Measurements from ENCODE around the gene PCDH8.

PCDH8 gene

DNA sequence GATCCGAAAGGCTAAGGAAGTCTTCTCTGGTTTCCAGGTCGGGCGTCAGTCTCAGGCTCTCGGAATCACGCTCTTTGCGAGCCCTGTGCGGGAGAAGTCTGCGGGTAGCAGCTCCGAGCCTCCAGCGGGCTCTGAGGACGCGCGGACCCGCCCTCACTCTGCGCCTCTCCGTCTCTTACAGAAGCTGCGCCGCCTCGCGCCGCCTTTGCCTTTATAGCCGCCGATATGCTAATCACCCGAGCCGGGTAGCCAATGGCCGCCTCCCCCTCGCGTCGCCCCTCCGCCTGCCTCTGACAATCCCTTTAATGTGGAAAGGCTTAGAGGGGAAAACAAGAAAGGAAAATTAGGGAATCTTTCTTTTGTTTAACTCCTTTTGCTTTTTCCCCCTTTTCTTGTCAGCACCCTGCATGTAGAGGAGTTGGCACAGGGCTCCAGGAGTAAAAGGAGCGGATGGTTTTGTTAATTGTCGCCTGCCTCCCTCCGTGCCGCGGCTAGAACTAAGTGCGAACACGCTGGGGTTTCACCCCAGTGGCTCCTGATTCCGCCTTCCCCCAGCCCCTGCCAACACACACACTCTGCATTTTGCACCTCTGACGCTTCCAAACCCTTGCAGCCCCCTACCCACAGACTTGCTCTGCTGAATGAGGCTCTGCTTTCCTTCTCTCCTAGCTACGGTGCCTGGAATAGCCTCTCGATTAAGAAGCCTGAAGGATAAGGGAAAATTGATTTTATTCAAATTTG, at the start of gene PCDH8:
Gene PCDH8, minus strand, starts transcription at position 186 of the 741 bp plus-strand sequence. CDS start 204 bp downstream, outside the sequence.
- peak; percentile 87 for DNase-seq

- peak; percentile 49 for DNase-seq
Observed at GRCh38 chr13:52896827-52897659, 48.6 kb upstream of the PCDH8 start.

DNA sequence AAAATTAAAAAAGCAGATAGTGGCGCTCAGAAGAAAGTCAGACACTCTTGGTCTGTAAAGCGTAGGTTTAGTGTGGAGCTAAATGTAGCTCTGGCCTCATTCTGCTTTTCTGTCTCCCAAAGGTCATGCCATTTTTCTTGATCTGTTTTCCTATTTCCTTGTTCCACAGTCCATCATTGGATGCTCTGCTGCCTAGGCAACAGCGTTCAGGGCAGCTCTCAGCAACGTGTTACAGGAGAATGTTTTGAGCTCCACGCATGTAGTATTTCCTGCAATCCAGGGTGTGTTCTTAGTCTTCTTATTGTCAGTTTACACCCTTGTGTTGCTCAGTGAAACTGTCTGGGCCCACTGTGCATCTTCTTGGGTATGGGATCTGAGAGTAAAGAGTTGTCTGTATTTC, 46.0 kb upstream of the PCDH8 start:
- DNase-seq: no peak

DNA sequence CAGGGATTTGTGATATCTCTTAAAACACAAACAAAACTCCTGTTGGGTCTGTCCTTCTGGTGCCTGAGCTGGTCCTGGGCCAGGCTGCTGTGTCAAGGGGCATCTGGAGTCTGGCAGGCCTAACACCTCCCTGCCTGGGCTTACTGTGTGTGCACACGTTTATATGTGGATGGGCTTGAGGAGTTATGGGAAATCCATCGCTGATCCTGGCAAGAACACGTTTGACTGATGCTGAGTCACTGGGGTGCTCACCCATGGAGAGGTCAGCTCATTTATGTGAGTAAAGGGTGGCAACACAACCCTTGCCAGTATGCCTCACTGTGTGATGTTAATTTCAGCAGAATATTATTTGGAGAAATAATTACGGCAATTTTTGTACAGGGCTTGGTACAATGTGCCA, 44.5 kb upstream of the PCDH8 start:
- DNase-seq: no peak

DNA sequence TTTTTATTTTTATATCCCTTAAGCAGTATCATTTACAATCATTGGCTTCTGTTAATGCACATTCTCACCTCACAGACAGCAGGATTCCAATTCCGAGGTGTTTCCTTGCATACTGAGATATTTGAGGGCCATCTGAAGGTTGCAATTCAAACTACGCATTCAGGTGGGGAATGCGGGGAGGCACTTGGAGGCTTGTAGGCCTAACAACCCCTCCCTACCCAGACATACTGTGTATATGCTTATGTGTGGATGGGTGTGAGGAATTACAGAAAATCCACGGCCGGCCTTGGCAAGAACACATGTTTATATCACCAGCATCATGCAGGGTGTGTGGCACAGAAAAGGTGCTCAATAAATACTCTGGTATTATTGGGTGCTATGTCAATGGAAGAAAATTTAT, 43.3 kb upstream of the PCDH8 start:
- DNase-seq: no peak

- DNase-seq: no peak
Observed at GRCh38 chr13:52887165-52887564, 38.7 kb upstream of the PCDH8 start.

DNA sequence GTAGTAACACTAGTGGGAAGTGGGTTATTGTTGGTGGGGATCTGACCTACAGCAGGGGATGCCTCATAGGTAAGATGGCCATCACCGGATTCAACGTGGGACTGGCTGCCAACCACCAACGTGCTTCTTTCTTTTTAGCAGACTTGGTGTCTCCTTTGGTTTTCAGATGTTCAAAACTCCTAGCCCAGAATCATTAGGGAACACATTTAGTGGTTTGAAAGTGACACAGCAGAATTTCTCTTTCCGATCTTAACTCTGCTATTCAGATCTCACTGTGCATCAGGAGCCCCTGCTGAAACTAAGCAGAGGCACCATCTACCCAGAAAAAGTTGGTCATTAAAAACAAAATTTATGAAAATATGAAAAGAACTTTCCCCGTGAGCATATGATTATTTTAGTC, 36.7 kb upstream of the PCDH8 start:
- no peak for DNase-seq

DNA sequence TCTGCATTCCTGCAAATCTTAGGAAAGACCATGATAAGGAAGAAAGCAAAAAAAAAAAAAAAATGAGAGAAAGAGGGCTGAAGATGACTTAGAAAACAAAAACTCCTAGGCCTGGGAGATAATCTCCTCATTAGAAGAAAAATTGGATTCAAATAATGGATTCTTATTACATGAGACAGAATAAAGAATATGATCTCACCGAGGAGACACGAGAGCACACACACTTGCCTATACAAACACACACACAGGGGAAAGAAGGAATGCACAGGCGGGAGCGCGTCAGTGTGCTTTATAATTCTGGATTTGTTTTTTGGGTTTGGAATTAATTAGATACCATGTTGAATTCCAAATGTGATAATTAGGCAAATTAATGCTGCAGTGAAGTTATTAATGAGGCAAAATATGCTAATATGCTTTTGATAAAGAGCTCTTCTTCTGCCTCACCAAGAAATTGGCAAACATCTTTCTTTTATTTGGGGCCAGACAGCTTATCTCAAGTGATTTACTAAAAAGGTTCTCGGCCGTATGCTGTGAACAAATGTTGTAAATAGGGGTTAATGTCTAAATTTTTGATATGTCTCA, 36.1 kb upstream of the PCDH8 start:
- no peak for DNase-seq

GRCh38 chr13:52882785-52883184, 34.3 kb upstream of the PCDH8 start:
- no peak for DNase-seq

DNA sequence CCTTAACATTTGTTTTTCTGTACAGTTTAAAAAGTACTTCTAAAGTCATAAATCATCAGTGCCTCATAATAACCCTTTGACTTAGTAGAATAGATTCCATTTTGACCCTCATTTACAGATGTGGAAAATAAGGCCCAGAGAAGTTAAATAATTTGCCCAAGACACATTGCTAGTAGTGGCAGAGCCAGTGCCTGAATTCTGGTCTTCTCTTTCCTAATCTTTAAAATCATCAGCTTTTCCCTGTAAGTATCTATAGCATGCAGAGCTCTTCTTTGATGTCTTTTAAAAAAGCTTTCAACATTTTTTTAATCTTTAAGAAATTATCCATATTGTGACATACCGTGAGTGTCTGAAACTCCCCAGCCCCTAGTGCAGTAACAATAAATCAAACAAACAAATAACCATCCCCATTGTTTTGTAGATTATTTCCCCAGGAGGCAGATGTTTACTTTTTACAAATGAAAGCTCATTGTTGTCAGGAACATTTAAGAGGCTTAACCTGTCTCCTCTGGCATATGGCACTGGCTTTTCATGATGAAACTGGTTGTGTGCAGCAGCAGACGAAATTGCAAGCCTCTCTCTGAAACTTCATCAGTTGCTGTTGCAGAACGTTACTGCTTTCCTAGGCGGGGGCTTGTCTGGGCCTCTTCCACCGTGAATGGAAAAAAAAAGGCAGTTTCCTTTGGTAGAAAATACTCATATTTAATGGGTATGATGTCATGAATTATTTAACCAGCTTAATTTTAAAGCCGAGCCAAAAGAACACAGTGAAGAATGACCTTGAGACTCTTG, 31.7 kb upstream of the PCDH8 start:
- peak; percentile 69 for DNase-seq

DNA sequence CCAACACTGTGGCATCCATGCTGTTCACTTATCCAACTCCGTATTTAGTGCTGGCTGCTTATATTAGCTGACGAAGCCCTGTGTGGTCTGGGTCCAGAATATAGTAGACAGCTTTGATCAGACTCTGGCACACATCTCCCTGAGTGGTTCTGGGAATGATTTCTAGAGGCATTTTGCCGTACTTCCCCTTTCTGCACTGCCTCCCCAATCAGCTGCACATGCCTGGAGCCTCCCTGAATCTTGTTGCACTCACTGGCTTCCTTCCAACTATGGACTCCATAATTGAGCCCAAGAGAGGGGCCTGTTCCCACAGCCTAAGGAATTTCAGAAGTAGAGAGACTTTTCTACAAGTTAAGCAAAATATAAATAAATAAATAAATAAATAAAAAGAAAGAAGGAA, 30.4 kb upstream of the PCDH8 start:
- DNase-seq: no peak

DNA sequence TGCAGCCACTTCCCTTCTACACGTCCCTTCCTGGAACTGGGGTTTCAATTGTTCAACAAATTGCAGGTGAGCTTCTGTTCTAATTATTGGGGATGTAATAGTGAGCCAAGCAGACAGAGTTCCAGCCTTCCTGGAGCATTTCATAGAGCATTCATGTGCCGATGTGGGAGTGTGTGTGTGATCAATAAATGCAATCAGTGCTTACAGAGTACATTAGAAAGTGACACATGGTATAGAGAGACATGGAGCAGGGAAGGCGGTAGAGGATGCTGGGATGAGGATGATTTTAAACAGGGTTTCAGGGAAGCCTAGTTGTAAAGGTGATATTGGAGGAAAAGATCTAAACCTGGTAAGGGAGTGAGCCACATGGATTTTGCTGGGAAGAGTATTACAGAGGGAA, 21.7 kb upstream of the PCDH8 start:
- no peak for DNase-seq

- DNase-seq: no peak
Observed at GRCh38 chr13:52869621-52870020, 21.2 kb upstream of the PCDH8 start.

DNA sequence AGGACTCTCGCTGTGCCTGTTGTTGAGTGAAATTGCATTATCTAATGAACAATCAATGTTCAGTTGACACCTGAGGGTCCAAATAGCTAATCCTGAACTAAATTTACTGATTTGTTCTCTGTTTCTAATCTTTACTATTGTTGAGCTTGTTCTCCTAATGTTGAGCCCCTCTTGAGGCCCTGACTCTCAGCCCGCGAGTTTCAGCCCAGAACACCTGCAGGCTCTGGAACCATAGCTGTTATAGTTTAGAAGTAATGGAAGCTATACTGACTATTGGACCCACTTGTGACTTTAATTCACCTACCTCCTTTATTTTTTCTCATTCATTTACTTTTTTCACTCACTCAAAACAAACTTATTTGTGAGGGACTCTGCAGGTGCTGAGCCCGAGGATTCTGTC, 20.6 kb upstream of the PCDH8 start:
- DNase-seq: no peak

DNA sequence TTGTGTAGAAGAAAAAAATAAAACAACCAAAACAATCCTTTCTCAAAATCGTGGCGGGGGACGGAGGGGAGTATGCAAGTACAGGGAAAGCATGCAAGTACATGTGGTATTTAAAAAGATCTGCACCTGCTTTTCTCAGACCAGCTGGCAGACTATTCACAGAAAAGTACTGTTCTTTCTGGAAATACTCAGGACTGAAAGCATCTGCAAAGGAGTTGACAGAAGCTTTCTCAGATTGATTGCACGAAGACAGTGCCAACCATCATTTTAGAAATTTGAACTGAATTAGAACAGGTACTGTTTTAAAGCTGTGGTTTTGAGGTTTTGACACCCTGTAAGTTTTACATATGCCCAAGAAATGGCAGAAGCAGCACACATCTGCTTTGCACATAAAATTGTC, 19.8 kb upstream of the PCDH8 start:
- no peak for DNase-seq

DNA sequence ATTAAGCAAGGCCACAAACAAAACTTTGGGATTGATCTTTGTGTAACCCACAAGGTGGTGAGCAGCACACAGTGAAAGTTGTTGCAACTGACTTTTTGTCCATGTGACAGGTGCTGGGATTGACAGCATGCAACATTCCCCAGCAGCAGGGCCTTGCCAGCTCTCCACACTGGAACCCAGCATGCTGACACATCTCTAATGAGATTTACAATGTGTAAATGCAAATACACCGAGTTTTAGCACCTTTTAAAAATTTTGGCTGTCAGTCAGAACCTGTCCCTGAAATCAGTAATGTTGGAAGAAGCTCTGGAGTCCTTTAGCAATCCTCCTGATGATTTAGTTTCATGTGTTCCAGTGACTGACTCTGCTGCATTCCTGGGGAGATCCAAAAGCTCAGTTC, 16.5 kb upstream of the PCDH8 start:
- no peak for DNase-seq

GRCh38 chr13:52862358-52863206, 14.1 kb upstream of the PCDH8 start:
- peak; percentile 42 for DNase-seq

DNA sequence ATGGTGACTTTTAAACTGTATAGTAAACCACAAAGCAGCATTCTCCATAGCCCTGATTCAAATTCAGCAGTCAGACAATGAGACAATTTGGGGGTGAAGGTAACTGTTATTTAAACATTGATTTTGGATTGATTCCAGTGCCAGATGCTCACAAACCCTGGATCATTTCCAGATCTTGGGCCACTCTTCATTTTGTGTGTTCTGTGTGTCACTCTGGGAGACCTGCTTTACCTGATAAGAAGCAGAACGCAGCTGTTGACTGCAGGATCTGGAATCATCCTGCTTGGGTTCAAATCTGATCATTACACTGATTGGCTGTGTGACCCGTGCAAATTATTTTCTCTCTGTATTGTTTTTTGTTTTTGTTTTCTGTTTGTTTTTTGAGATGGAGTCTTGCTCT, 4.0 kb upstream of the PCDH8 start:
- DNase-seq: no peak

GRCh38 chr13:52851137-52851962, 2.9 kb upstream of the PCDH8 start:
- DNase-seq: no peak

DNA sequence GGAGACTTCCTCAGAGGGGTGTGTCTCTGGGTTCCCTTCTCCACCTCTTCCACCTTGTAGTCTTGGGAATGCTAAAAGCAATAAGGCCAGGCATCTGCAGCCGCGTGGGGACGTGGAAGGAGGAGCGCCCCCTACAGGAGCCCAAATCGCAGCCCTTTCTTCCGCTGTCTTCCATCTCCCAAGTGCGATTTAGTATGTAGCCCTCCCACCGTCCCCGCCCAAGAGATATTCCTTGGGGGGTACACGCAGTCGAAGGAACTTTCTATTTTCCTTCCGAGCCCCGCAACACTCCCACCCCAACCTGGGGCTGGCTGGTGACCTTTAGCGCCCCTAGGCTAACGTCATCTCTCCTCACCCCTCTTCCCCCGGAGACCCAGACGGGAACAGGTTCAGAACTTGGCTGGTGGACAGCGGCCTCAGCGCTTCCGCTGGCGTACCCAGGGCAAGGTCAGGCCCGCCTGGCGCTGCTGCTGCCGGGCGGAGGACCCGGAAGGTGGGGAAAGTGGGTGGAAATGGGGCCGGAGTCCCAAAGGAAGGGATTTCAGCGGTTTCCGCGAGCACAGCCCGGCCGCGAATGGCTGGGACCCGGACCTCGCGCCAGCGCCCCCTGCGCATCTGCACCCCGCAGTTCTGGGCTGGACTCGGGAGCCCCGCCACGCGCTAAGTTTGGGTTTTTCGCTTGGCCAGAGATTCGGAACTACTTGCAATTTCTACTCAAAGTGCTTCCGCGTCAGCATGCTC, 2.1 kb upstream of the PCDH8 start:
- peak; percentile 81 for DNase-seq

GRCh38 chr13:52850072-52850395, 1.6 kb upstream of the PCDH8 start:
- DNase-seq: no peak
